Type B pancreatic cell (in vitro differentiated cells): ENCODE data around the gene NR2E1. TPM values are rescaled to one million over a fixed set of nuclear protein-coding genes. Genes with fewer than 3 reads are reported as not detected.

Experiments
- DNase-seq: peaks from one replicate; pipeline ENCODE4 v3.0.0; 2021; ENCODE audit warnings: mixed read lengths; ENCODE audit not compliant: unreplicated experiment; ENCODE audit errors: extremely low spot score
- H3K27ac Mint-ChIP-seq: 2 replicates; pipeline ENCODE4 v1.8.0; 2021; ENCODE audit warnings: mild to moderate bottlenecking, mixed read lengths
- H3K27me3 Mint-ChIP-seq: 2 replicates; pipeline ENCODE4 v1.8.0; 2021; ENCODE audit warnings: mixed read lengths
- H3K36me3 Mint-ChIP-seq: 2 replicates; pipeline ENCODE4 v1.8.0; 2021; ENCODE audit warnings: mixed read lengths
- H3K4me1 Mint-ChIP-seq: one replicate; pipeline ENCODE4 v1.8.0; 2021; ENCODE audit warnings: mixed read lengths; ENCODE audit not compliant: unreplicated experiment
- H3K4me3 Mint-ChIP-seq: 2 replicates; pipeline ENCODE4 v1.8.0; 2021; ENCODE audit warnings: mild to moderate bottlenecking, mixed read lengths
- H3K9me3 Mint-ChIP-seq: 2 replicates; pipeline ENCODE4 v1.8.0; 2021; ENCODE audit warnings: mixed read lengths
- total RNA-seq: library from RNA; stranded (reverse); gene quantifications from 2 replicates; pipeline ENCODE4 v1.2.1, GENCODE V29; 2021; ENCODE audit warnings: low replicate concordance
- TF ChIP-seq, protein P1 (sequence below): fragments of 200-600 bp; sonication (generic); conservative IDR thresholded peaks from 2 replicates; pipeline ENCODE4 v1.5.0; 2021; ENCODE audit warnings: antibody characterized with exemption, mild to moderate bottlenecking

Gene NR2E1
- total RNA-seq, 1 donor from 2014 or later: not detected

DNA sequence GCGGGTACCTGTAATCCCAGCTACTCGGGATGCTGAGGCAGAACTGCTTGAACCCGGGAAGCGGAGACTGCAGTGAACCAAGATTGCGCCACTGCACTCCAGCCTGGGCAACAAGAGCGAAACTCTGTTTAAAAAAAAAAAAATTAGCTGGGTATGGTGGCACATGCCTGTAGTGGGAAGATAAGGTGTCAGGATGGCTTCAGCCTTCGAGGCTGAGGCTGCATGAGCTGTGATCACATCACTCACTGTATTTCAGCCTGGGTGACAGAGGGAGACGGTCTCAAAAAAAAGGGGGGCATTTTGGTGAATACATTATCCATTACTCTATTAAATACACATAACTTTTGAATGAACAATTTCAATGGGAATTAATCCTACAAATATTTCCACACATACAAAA is 62.6 kb downstream of the NR2E1 start:
- no peak overlapping the region for H3K4me3 Mint-ChIP-seq

DNA sequence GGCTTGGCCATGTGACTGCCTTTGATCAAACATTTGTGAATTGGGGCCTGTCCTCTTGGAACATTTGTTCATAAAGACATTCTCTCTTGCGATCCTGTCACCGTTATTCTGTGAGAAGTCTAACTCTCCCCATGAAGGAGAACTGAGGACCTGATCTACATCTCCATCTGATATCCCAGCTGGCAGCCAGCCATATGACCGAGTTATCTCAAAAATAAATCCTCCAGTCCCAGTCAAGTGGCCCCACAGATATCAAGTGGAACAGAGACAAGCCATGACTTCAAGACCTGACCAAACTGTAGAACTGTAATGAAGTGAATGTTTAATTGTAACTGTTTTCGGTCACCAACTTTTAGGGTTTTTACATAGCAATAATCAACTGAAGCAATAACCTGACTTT is 69.3 kb downstream of the NR2E1 start:
- Mint-ChIP-seq H3K36me3 (peaks cover 25% of the 10 kb centered on the region), H3K27ac (no peak overlapping the region), H3K4me1 (peaks cover 12% of the 10 kb centered on the region), H3K27me3 (no peaks in the 10 kb centered on the region), H3K4me3 (no peak overlapping the region), H3K9me3 (peaks cover 3% of the 10 kb centered on the region)
- DNase-seq: no peak
- TF ChIP-seq, protein P1, sequence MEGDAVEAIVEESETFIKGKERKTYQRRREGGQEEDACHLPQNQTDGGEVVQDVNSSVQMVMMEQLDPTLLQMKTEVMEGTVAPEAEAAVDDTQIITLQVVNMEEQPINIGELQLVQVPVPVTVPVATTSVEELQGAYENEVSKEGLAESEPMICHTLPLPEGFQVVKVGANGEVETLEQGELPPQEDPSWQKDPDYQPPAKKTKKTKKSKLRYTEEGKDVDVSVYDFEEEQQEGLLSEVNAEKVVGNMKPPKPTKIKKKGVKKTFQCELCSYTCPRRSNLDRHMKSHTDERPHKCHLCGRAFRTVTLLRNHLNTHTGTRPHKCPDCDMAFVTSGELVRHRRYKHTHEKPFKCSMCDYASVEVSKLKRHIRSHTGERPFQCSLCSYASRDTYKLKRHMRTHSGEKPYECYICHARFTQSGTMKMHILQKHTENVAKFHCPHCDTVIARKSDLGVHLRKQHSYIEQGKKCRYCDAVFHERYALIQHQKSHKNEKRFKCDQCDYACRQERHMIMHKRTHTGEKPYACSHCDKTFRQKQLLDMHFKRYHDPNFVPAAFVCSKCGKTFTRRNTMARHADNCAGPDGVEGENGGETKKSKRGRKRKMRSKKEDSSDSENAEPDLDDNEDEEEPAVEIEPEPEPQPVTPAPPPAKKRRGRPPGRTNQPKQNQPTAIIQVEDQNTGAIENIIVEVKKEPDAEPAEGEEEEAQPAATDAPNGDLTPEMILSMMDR: no peak

More for the DNA sequence above, 62.6 kb downstream of the NR2E1 start:
- Mint-ChIP-seq H3K9me3 (no peaks in the 10 kb centered on the region), H3K27me3 (no peaks in the 10 kb centered on the region), H3K4me1 (peaks cover 17% of the 10 kb centered on the region), H3K27ac (no peak overlapping the region), H3K36me3 (peaks cover 5% of the 10 kb centered on the region)
- TF ChIP-seq, protein P1: no peak
- no peak for DNase-seq

DNA sequence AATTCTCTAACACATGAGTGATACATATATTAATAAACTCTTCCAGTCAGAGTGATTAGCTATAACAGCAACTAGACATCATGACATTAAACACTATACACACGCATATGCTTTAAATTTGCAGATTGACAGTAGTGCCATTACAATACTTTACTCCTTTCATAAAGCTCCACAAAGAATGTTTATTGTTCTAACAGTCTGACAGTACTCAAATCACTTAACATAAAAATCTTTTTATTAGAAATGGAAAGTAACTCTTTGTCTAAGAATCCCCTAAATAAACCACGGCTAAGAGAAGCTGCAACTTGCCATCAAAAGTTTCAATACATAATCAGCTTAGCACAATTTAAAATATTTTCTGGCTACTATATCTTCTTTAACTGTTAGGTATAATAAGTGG is 71.0 kb downstream of the NR2E1 start:
- H3K4me3 Mint-ChIP-seq: no peak overlapping the region
- peaks cover 35% of the 10 kb centered on the region for H3K36me3 Mint-ChIP-seq
- TF ChIP-seq, protein P1: no peak
- H3K9me3 Mint-ChIP-seq: peaks cover 5% of the 10 kb centered on the region
- peaks cover 9% of the 10 kb centered on the region for H3K4me1 Mint-ChIP-seq
- no peaks in the 10 kb centered on the region for H3K27me3 Mint-ChIP-seq
- H3K27ac Mint-ChIP-seq: no peak overlapping the region
- no peak for DNase-seq

DNA sequence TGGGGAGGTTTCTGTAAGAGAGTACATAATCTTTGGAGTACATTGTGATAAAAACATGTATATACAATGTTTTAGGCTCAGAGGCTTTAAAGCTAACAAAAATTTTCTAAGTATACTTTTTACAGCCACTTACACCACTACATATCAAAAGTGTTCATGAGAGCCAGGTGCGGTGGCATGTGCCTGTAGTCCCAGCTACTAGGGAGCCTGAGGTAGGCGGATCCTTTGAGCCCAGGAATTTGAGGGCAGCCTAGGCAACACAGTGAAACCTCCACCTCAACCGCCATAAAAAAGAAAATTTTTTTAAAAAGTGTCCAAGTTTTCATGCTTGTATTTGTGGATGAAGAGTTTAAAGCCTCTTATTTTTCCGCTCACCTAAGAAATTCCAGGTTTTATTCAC is 72.5 kb downstream of the NR2E1 start:
- Mint-ChIP-seq H3K4me3 (no peak overlapping the region), H3K27me3 (no peaks in the 10 kb centered on the region), H3K4me1 (peaks cover 12% of the 10 kb centered on the region), H3K27ac (no peak overlapping the region), H3K9me3 (peaks cover 14% of the 10 kb centered on the region), H3K36me3 (peaks cover 47% of the 10 kb centered on the region)
- no peak for DNase-seq
- TF ChIP-seq, protein P1: no peak

Other genes with a start within 250 kb of the NR2E1 start
- gene SEC63, start 207.8 kb upstream of the NR2E1 start, total RNA-seq: 90.8 and 106 TPM in 2 replicates
- gene OSTM1, start 91.3 kb upstream of the NR2E1 start, total RNA-seq: 7.3 and 14.5 TPM in 2 replicates
- 93.1 and 126 TPM in 2 replicates for gene SNX3, start 95.0 kb downstream of the NR2E1 start, total RNA-seq
- 7.8 and 9.6 TPM in 2 replicates for gene AFG1L, start 129.0 kb downstream of the NR2E1 start, total RNA-seq